GM18502 (cell line): ENCODE measurements around the gene MIER2.
"Not testable (repeated sequence)": the region's sequence is repeated elsewhere in the genome, so short reads cannot be mapped to it uniquely, and the experiment has no call there.

Experiments used
- ATAC-seq: cut with Tn5 transposase; IDR thresholded peaks from one replicate; pipeline ENCODE4 v1.9.1; 2021; ENCODE audit warnings: mild to moderate bottlenecking; ENCODE audit not compliant: unreplicated experiment, poor library complexity

The MIER2 gene

GRCh38 chr19:344625-345319 is at the start of gene MIER2:
TSS of gene MIER2 (minus strand) at chr19:344796. CDS start at chr19:344782, 14 bp downstream.
- ATAC-seq = peak; percentile 81

GRCh38 chr19:393560-393959 is 49.0 kb upstream of the MIER2 start:
- not testable (repeated sequence) for ATAC-seq

GRCh38 chr19:392375-392970 is 47.9 kb upstream of the MIER2 start:
- ATAC-seq = no peak

- ATAC-seq = no peak
These were observed 47.3 kb upstream of the MIER2 start for GRCh38 chr19:391726-392374.

GRCh38 chr19:391207-391557 is 46.6 kb upstream of the MIER2 start:
- no peak for ATAC-seq

GRCh38 chr19:390386-391206 is 46.0 kb upstream of the MIER2 start:
- ATAC-seq = no peak

GRCh38 chr19:389935-390289 is 45.3 kb upstream of the MIER2 start:
- no peak for ATAC-seq

GRCh38 chr19:389255-389934 is 44.8 kb upstream of the MIER2 start:
- no peak for ATAC-seq

- ATAC-seq = no peak
These were observed 44.1 kb upstream of the MIER2 start for GRCh38 chr19:388691-389090.

GRCh38 chr19:387777-388176 is 43.2 kb upstream of the MIER2 start:
- no peak for ATAC-seq

GRCh38 chr19:386632-387301 is 42.2 kb upstream of the MIER2 start:
- not testable (repeated sequence) for ATAC-seq

GRCh38 chr19:386189-386588 is 41.6 kb upstream of the MIER2 start:
- ATAC-seq = not testable (repeated sequence)

GRCh38 chr19:384799-385169 is 40.2 kb upstream of the MIER2 start:
- ATAC-seq = no peak

- no peak for ATAC-seq
These were observed 39.6 kb upstream of the MIER2 start for GRCh38 chr19:383922-384798.

GRCh38 chr19:383040-383439 is 38.4 kb upstream of the MIER2 start:
- ATAC-seq = no peak

GRCh38 chr19:382578-382977 is 38.0 kb upstream of the MIER2 start:
- not testable (repeated sequence) for ATAC-seq

- ATAC-seq = not testable (repeated sequence)
These were observed 37.3 kb upstream of the MIER2 start for GRCh38 chr19:381901-382300.

GRCh38 chr19:380618-381219 is 36.1 kb upstream of the MIER2 start:
- not testable (repeated sequence) for ATAC-seq

- no peak for ATAC-seq
These were observed 35.2 kb upstream of the MIER2 start for GRCh38 chr19:379796-380195.
